ENCODE measurements around the gene IL17F. TPM values are rescaled to one million over a fixed set of nuclear protein-coding genes. Genes with fewer than 3 reads are reported as not detected.

The IL17F gene
- total RNA-seq, 1 donor from 2014 or later, result not detected

GRCh38 chr6:52217761-52218160 lies 26.5 kb downstream of the IL17F start:
- Mint-ChIP-seq H3K4me3 (ENCODE audit: unreplicated experiment) (no peak overlapping the region), H3K4me1 (ENCODE audit: low read depth, unreplicated experiment) (no peaks in the 10 kb centered on the region), H3K9me3 (ENCODE audit: unreplicated experiment) (no peaks in the 10 kb centered on the region), H3K27ac (ENCODE audit: unreplicated experiment) (no peak overlapping the region), H3K27me3 (ENCODE audit: unreplicated experiment) (no peaks in the 10 kb centered on the region), H3K36me3 (ENCODE audit: unreplicated experiment) (no peaks in the 10 kb centered on the region)
- DNase-seq, result no peak
- TF ChIP-seq, protein P1, sequence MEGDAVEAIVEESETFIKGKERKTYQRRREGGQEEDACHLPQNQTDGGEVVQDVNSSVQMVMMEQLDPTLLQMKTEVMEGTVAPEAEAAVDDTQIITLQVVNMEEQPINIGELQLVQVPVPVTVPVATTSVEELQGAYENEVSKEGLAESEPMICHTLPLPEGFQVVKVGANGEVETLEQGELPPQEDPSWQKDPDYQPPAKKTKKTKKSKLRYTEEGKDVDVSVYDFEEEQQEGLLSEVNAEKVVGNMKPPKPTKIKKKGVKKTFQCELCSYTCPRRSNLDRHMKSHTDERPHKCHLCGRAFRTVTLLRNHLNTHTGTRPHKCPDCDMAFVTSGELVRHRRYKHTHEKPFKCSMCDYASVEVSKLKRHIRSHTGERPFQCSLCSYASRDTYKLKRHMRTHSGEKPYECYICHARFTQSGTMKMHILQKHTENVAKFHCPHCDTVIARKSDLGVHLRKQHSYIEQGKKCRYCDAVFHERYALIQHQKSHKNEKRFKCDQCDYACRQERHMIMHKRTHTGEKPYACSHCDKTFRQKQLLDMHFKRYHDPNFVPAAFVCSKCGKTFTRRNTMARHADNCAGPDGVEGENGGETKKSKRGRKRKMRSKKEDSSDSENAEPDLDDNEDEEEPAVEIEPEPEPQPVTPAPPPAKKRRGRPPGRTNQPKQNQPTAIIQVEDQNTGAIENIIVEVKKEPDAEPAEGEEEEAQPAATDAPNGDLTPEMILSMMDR (IDR thresholded peaks at IDR 0.05; ENCODE audit: partially characterized antibody, unreplicated experiment), result no peak

- no peaks in the 10 kb centered on the region for H3K36me3 Mint-ChIP-seq (ENCODE audit: unreplicated experiment)
- no peak overlapping the region for H3K27ac Mint-ChIP-seq (ENCODE audit: unreplicated experiment)
- TF ChIP-seq, protein P1 (IDR thresholded peaks at IDR 0.05; ENCODE audit: partially characterized antibody, unreplicated experiment), result no peak
- no peak for DNase-seq
- no peaks in the 10 kb centered on the region for H3K9me3 Mint-ChIP-seq (ENCODE audit: unreplicated experiment)
- H3K4me3 Mint-ChIP-seq (ENCODE audit: unreplicated experiment), result no peak overlapping the region
- H3K4me1 Mint-ChIP-seq (ENCODE audit: low read depth, unreplicated experiment), result no peaks in the 10 kb centered on the region
- H3K27me3 Mint-ChIP-seq (ENCODE audit: unreplicated experiment), result no peaks in the 10 kb centered on the region
These were observed 27.2 kb downstream of the IL17F start for GRCh38 chr6:52216932-52217575.

DNA sequence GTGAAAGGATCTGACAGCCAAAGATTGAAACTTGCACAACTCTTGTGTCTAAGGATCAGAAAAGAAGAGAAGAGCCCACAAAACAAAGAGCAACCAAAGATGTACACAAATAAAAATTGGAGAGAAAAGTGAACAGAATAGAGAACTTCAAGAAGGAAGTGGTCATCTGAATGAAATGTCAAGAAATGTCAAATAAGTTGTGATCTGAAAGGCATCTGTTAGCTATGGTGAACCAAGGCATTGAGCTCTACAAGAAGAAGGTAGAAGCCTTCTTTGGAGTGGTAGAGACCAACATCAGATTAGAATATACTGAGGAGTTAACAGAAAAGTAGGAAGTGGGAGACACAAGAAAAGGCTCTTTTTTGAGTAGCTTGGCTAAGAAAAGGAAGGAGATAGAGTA lies 28.5 kb downstream of the IL17F start:
- H3K4me1 Mint-ChIP-seq (ENCODE audit: low read depth, unreplicated experiment), result no peaks in the 10 kb centered on the region

GRCh38 chr6:52213127-52213526 lies 31.2 kb downstream of the IL17F start:
- DNase-seq, result no peak
- Mint-ChIP-seq H3K9me3 (ENCODE audit: unreplicated experiment) (peaks cover 1% of the 10 kb centered on the region), H3K27ac (ENCODE audit: unreplicated experiment) (no peak overlapping the region), H3K27me3 (ENCODE audit: unreplicated experiment) (no peaks in the 10 kb centered on the region), H3K4me3 (ENCODE audit: unreplicated experiment) (no peak overlapping the region), H3K4me1 (ENCODE audit: low read depth, unreplicated experiment) (no peaks in the 10 kb centered on the region), H3K36me3 (ENCODE audit: unreplicated experiment) (no peaks in the 10 kb centered on the region)
- TF ChIP-seq, protein P1 (IDR thresholded peaks at IDR 0.05; ENCODE audit: partially characterized antibody, unreplicated experiment), result no peak

More for the DNA sequence above, 28.5 kb downstream of the IL17F start:
- Mint-ChIP-seq H3K27ac (ENCODE audit: unreplicated experiment) (no peak overlapping the region), H3K4me3 (ENCODE audit: unreplicated experiment) (no peak overlapping the region), H3K9me3 (ENCODE audit: unreplicated experiment) (no peaks in the 10 kb centered on the region), H3K27me3 (ENCODE audit: unreplicated experiment) (no peaks in the 10 kb centered on the region), H3K36me3 (ENCODE audit: unreplicated experiment) (no peaks in the 10 kb centered on the region)
- DNase-seq, result no peak
- TF ChIP-seq, protein P1 (IDR thresholded peaks at IDR 0.05; ENCODE audit: partially characterized antibody, unreplicated experiment), result no peak

DNA sequence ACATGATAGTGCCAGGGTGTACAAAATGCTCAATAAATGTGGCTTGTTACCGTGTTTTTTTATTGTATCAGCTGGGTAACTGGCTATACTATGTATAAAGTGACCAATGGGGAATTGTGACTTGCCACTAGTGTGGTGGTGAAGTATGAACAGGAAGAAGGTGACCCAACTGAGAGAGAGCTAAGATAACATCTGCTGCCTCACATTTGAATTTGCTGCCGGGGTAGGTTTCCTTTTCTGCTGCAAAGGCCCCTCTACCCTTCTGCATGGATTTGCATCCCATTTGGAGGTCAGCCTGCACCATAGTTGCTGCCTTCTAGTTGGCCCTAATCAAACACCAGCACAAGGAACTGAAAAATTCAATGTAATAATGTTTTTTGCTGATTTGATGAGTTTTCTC lies 34.1 kb downstream of the IL17F start:
- Mint-ChIP-seq H3K27me3 (ENCODE audit: unreplicated experiment) (no peaks in the 10 kb centered on the region), H3K4me1 (ENCODE audit: low read depth, unreplicated experiment) (no peaks in the 10 kb centered on the region), H3K36me3 (ENCODE audit: unreplicated experiment) (no peaks in the 10 kb centered on the region), H3K27ac (ENCODE audit: unreplicated experiment) (no peak overlapping the region), H3K9me3 (ENCODE audit: unreplicated experiment) (peaks cover 1% of the 10 kb centered on the region), H3K4me3 (ENCODE audit: unreplicated experiment) (no peak overlapping the region)
- no peak for DNase-seq
- TF ChIP-seq, protein P1 (IDR thresholded peaks at IDR 0.05; ENCODE audit: partially characterized antibody, unreplicated experiment), result no peak

All from glutamatergic neuron (in vitro differentiated cells).